Measurements from ENCODE around the gene THBS4. TPM values are rescaled to one million over a fixed set of nuclear protein-coding genes. Genes with fewer than 3 reads are reported as not detected.

Gene THBS4
- total RNA-seq, 3 donors from 2014 or later (not counting 1 experiment from before 2014, with no cell fraction given) = 0.32 to 0.61 (median 0.48) TPM

DNA sequence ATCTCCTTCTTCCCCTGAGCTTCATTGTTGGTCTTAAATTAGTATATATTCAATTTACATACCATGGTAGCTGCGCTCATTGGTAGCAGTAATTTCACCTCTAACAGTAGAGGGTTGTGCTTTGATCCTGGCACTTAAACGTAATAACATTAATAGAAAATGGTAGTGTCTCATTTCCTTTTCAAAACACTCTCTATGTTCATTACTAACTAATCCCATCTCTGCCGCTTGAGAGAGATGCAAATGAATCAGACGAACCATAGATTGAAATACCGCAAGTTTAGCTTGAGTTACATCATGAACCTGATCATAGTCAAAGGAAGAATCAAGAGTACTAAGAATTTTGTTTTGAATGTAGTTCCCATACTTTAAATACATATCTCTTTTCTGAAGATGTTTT lies 2.2 kb downstream of the THBS4 start:
- no peaks in the 10 kb centered on the region for H3K36me3 Mint-ChIP-seq
- WGBS (ENCODE audit: insufficient coverage) = no CpG with 5 or more reads among the region's 5 CpGs
- H3K4me3 Mint-ChIP-seq = no peak overlapping the region
- ATAC-seq = no peak
- Histone ChIP-seq H3K36me3 (ENCODE audit: control insufficient read depth, insufficient read depth, low read length) (no peaks in the 10 kb centered on the region), H3K27ac (ENCODE audit: low read length) (no peak overlapping the region), H3K27me3 (ENCODE audit: control insufficient read depth, insufficient read depth, low read length) (peaks cover 22% of the 10 kb centered on the region), H3K4me3 (ENCODE audit: low read length) (no peak overlapping the region), H3K9me3 (ENCODE audit: control insufficient read depth, insufficient read depth, low read length) (no peaks in the 10 kb centered on the region), H3K4me1 (ENCODE audit: control insufficient read depth, insufficient read depth, low read length) (no peaks in the 10 kb centered on the region)
- peaks cover 53 to 88% of the 10 kb centered on the region in 2 donors for H3K27me3 Mint-ChIP-seq (ENCODE audit: low read depth in 2 of 2)
- intact Hi-C loops (cut with micrococcal nuclease) = no loop called here
- TF ChIP-seq, protein P1, sequence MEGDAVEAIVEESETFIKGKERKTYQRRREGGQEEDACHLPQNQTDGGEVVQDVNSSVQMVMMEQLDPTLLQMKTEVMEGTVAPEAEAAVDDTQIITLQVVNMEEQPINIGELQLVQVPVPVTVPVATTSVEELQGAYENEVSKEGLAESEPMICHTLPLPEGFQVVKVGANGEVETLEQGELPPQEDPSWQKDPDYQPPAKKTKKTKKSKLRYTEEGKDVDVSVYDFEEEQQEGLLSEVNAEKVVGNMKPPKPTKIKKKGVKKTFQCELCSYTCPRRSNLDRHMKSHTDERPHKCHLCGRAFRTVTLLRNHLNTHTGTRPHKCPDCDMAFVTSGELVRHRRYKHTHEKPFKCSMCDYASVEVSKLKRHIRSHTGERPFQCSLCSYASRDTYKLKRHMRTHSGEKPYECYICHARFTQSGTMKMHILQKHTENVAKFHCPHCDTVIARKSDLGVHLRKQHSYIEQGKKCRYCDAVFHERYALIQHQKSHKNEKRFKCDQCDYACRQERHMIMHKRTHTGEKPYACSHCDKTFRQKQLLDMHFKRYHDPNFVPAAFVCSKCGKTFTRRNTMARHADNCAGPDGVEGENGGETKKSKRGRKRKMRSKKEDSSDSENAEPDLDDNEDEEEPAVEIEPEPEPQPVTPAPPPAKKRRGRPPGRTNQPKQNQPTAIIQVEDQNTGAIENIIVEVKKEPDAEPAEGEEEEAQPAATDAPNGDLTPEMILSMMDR (IDR thresholded peaks at IDR 0.05) = no peak
- no peak for DNase-seq
- no peak overlapping the region for H3K27ac Mint-ChIP-seq
- no peaks in the 10 kb centered on the region for H3K9me3 Mint-ChIP-seq
- no peaks in the 10 kb centered on the region for H3K4me1 Mint-ChIP-seq

GRCh38 chr5:80039650-80040049 lies 4.5 kb downstream of the THBS4 start:
- H3K4me3 Mint-ChIP-seq = no peak overlapping the region
- Histone ChIP-seq H3K27ac (ENCODE audit: low read length) (no peak overlapping the region), H3K36me3 (ENCODE audit: control insufficient read depth, insufficient read depth, low read length) (no peaks in the 10 kb centered on the region), H3K4me3 (ENCODE audit: low read length) (no peak overlapping the region), H3K9me3 (ENCODE audit: control insufficient read depth, insufficient read depth, low read length) (no peaks in the 10 kb centered on the region), H3K4me1 (ENCODE audit: control insufficient read depth, insufficient read depth, low read length) (no peaks in the 10 kb centered on the region), H3K27me3 (ENCODE audit: control insufficient read depth, insufficient read depth, low read length) (peaks cover 16% of the 10 kb centered on the region)
- no peak overlapping the region for H3K27ac Mint-ChIP-seq
- no peaks in the 10 kb centered on the region for H3K9me3 Mint-ChIP-seq
- ATAC-seq = no peak
- WGBS (ENCODE audit: insufficient coverage) = 83% methylated on average over 2 of the region's 2 CpGs
- TF ChIP-seq, protein P1 (IDR thresholded peaks at IDR 0.05) = no peak
- intact Hi-C loops (cut with micrococcal nuclease) = no loop called here
- no peak for DNase-seq
- no peaks in the 10 kb centered on the region for H3K36me3 Mint-ChIP-seq
- peaks cover 42 to 85% of the 10 kb centered on the region in 2 donors for H3K27me3 Mint-ChIP-seq (ENCODE audit: low read depth in 2 of 2)
- H3K4me1 Mint-ChIP-seq = no peaks in the 10 kb centered on the region

GRCh38 chr5:80041527-80041926 lies 6.4 kb downstream of the THBS4 start:
- H3K9me3 Mint-ChIP-seq = no peaks in the 10 kb centered on the region
- no peaks in the 10 kb centered on the region for H3K9me3 ChIP-seq (ENCODE audit: control insufficient read depth, insufficient read depth, low read length)
- H3K36me3 ChIP-seq (ENCODE audit: control insufficient read depth, insufficient read depth, low read length) = no peaks in the 10 kb centered on the region
- no peaks in the 10 kb centered on the region for H3K4me1 ChIP-seq (ENCODE audit: control insufficient read depth, insufficient read depth, low read length)
- no peaks in the 10 kb centered on the region for H3K36me3 Mint-ChIP-seq
- H3K4me3 Mint-ChIP-seq = no peak overlapping the region
- H3K4me1 Mint-ChIP-seq = no peaks in the 10 kb centered on the region
- H3K27me3 ChIP-seq (ENCODE audit: control insufficient read depth, insufficient read depth, low read length) = peaks cover 6% of the 10 kb centered on the region
- peaks cover 35 to 91% of the 10 kb centered on the region in 2 donors for H3K27me3 Mint-ChIP-seq (ENCODE audit: low read depth in 2 of 2)
- ATAC-seq (no peak), DNase-seq (no peak)
- intact Hi-C loops (cut with micrococcal nuclease) = no loop called here
- H3K27ac Mint-ChIP-seq = no peak overlapping the region
- no peak overlapping the region for H3K4me3 ChIP-seq (ENCODE audit: low read length)
- no peak overlapping the region for H3K27ac ChIP-seq (ENCODE audit: low read length)
- TF ChIP-seq, protein P1 (IDR thresholded peaks at IDR 0.05) = no peak
- 100% methylated on average over 3 of the region's 4 CpGs for WGBS (ENCODE audit: insufficient coverage)

DNA sequence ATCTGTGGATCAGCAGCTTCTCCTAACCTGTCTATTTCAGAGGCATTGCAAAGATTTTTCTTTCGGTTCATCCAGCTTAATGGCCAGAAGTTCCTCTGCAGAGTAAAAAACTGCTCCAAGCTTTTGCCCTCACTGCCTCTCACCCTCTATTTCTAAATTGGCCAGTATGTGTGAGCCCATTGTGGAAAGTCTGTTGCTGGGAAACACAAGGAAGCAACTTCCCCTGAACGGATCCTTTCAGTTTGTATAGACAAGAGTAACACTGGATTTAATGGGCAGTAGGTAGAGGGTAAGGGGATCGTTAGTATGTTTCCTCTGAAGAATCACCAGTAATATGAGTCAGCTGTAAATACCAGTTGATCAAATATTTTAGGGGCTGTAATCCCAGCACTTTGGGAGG lies 7.2 kb downstream of the THBS4 start:
- H3K4me3 Mint-ChIP-seq = no peak overlapping the region
- no peaks in the 10 kb centered on the region for H3K36me3 ChIP-seq (ENCODE audit: control insufficient read depth, insufficient read depth, low read length)
- no peak for DNase-seq
- peaks cover 6% of the 10 kb centered on the region for H3K27me3 ChIP-seq (ENCODE audit: control insufficient read depth, insufficient read depth, low read length)
- 80% methylated on average over 3 of the region's 3 CpGs for WGBS (ENCODE audit: insufficient coverage)
- no peaks in the 10 kb centered on the region for H3K9me3 Mint-ChIP-seq
- no peaks in the 10 kb centered on the region for H3K4me1 ChIP-seq (ENCODE audit: control insufficient read depth, insufficient read depth, low read length)
- no peak overlapping the region for H3K27ac Mint-ChIP-seq
- no peak for ATAC-seq
- H3K9me3 ChIP-seq (ENCODE audit: control insufficient read depth, insufficient read depth, low read length) = no peaks in the 10 kb centered on the region
- H3K27me3 Mint-ChIP-seq (ENCODE audit: low read depth in 2 of 2) = peaks cover 32 to 83% of the 10 kb centered on the region in 2 donors
- H3K27ac ChIP-seq (ENCODE audit: low read length) = no peak overlapping the region
- TF ChIP-seq, protein P1 (IDR thresholded peaks at IDR 0.05) = no peak
- H3K4me1 Mint-ChIP-seq = no peaks in the 10 kb centered on the region
- no peak overlapping the region for H3K4me3 ChIP-seq (ENCODE audit: low read length)
- intact Hi-C loops (cut with micrococcal nuclease) = no loop called here
- no peaks in the 10 kb centered on the region for H3K36me3 Mint-ChIP-seq
